ENCODE measurements around the gene OR51D1. TPM values are rescaled to one million over a fixed set of nuclear protein-coding genes. Genes with fewer than 3 reads are reported as not detected.

OR51D1 gene, protein sequence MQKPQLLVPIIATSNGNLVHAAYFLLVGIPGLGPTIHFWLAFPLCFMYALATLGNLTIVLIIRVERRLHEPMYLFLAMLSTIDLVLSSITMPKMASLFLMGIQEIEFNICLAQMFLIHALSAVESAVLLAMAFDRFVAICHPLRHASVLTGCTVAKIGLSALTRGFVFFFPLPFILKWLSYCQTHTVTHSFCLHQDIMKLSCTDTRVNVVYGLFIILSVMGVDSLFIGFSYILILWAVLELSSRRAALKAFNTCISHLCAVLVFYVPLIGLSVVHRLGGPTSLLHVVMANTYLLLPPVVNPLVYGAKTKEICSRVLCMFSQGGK
- total RNA-seq, result not detected in 2 replicates

DNA sequence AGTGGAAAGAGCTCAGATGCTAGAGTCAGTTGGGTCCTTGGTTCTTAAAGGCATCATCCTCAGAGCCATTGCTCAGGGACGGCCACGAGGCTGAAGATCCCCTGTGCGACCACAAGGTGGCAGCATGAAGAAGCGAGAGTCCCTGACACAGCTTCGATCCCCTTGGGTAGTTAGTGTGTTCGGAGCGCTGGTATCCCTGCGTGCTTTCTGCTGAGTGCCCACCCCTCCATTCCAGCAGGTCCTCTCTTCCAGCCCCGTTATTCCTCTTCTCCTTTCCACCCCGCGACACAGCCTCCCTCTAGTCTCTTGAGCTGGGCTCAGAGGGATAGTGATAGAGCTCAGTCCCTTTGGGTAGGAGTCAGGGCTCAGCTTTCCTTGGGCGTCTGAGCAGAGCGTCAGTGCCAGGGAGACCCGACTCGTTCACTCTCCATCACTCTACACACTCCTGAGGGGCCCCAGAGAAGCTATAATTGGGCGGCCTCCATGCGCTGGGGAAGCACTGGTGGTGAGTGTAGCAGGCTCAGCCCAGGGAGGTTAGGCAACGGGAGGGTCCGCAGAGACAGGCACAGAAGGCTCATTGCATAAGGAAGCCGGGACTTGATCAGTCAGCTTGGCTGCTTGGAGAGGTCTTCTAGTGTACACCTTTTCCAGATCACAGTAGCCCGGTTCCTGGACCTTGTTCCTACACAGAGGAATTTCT lies at the start of gene OR51D1:
TSS of gene OR51D1 (plus strand) at position 516 of the 700 bp plus-strand sequence. CDS start 2,314 bp downstream, outside the sequence.

GRCh38 chr11:4593739-4594138 lies 43.5 kb upstream of the OR51D1 start, which contains the start of gene OR52I1:
Gene OR52I1, plus strand, starts transcription at chr11:4594039. Its CDS starts 0 bp downstream, at chr11:4594039.

DNA sequence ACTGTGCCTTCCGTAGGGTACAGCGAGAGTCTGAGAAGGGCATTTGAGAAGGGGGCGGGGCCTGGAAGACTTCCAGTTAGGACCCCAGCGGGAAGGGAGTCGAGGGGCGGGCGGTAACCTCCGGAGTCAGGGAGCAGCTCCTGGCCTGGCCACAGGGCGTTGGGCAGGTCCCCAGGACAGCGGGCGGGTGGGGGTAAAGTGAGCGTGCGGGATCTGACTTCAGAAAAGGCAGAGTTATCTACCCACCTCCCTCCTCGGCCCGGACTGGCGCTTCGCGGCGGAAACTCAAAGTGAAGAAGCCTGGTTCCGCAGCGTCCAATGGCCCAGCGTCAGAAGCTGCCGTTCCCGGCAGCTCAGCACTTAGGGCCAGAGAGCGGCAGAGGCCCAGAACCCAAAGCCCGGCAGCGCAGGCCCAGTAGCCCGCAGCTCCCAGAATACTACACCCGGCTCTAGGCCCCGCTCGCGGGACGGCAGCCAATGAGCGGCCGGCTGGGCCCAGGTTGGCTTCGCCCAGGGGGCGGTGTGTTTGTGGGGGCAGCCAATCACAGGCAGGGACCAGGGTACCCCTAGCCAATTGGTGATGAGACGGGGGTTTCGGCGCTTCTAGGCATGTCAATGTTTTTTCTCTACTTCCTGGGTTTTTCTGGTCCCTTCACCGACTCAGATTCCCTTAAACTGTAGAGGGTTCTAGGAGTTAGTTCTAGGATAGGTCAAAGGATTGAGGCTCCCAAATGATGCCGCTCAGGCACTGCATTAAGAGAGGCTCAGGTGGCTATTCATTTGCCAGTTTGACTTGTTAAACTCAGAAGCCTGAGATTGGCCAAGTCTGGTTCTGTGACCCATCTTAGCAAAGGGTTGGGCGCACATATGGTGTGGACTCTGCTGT lies 29.3 kb upstream of the OR51D1 start, which contains the start of gene TRIM68:
TSS of gene TRIM68 (minus strand) at position 451 of the 886 bp plus-strand sequence. CDS start 2,727 bp downstream, outside the sequence.

GRCh38 chr11:4643682-4644081 lies 6.4 kb downstream of the OR51D1 start, which contains the start of gene OR51E1:
Gene OR51E1, plus strand, starts transcription at chr11:4643982. Its CDS starts 8,545 bp downstream, at chr11:4652527.

Other genes with a start within 250 kb of the OR51D1 start
- 21.2 and 31.8 TPM in 2 replicates for gene TRIM21, start 243.8 kb upstream of the OR51D1 start, total RNA-seq
- gene OR52K2, start 188.2 kb upstream of the OR51D1 start, total RNA-seq, result 0.11 TPM in 1 of 2 replicates, not detected in the other
- under 0.01 and 0.33 TPM in 2 replicates for gene OR52K1, start 154.8 kb upstream of the OR51D1 start, total RNA-seq
- not detected in 2 replicates for gene OR52M1, start 92.3 kb upstream of the OR51D1 start, total RNA-seq
- not detected in 2 replicates for gene OR52I2, start 55.7 kb upstream of the OR51D1 start, total RNA-seq
- not detected in 2 replicates for gene OR52I1, start 43.4 kb upstream of the OR51D1 start, total RNA-seq
- gene TRIM68, start 29.2 kb upstream of the OR51D1 start, total RNA-seq, result 13.1 and 16.5 TPM in 2 replicates
- gene OR51E1, start 6.5 kb downstream of the OR51D1 start, total RNA-seq, result not detected in 2 replicates
- gene OR51E2, start 60.4 kb downstream of the OR51D1 start, total RNA-seq, result not detected in 2 replicates
- gene MMP26, start 67.3 kb downstream of the OR51D1 start, total RNA-seq, result not detected in 2 replicates
- not detected in 2 replicates for gene OR51F1, start 132.5 kb downstream of the OR51D1 start, total RNA-seq
- gene OR52R1, start 166.9 kb downstream of the OR51D1 start, total RNA-seq, result not detected in 2 replicates
- not detected in 2 replicates for gene OR51F2, start 183.8 kb downstream of the OR51D1 start, total RNA-seq
- not detected in 2 replicates for gene OR51S1, start 211.7 kb downstream of the OR51D1 start, total RNA-seq
- not detected in 2 replicates for gene OR51T1, start 244.4 kb downstream of the OR51D1 start, total RNA-seq